ENCODE data around the gene CALML5.

CALML5 gene

DNA sequence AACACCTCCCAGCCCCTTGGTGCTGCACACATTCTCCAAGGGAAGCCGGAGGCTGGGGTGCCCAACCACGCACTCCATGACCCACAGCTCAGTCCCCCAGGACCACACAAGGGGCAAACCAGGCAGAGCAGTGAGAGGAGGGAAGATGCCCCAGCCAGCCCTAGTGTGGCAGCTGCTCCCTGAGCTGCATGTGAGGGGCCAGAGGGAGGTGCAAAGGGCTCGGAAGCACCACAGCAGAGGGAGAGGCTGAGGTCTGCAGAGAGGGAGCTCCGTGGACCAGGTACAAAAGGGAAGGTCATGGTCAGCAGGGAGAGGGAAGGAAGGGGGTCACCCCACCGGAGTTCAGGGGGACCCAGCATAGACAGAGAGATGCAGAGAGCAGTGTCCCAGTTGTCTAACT, 1.5 kb upstream of the CALML5 start:
- no peak for DNase-seq (ENCODE audit: low read depth)

- DNase-seq (ENCODE audit: low read depth) = no peak
These were observed 846 bp upstream of the CALML5 start for GRCh38 chr10:5500162-5500670.

- no peak for DNase-seq (ENCODE audit: low read depth)
These were observed 428 bp downstream of the CALML5 start for GRCh38 chr10:5498791-5499492.

DNA sequence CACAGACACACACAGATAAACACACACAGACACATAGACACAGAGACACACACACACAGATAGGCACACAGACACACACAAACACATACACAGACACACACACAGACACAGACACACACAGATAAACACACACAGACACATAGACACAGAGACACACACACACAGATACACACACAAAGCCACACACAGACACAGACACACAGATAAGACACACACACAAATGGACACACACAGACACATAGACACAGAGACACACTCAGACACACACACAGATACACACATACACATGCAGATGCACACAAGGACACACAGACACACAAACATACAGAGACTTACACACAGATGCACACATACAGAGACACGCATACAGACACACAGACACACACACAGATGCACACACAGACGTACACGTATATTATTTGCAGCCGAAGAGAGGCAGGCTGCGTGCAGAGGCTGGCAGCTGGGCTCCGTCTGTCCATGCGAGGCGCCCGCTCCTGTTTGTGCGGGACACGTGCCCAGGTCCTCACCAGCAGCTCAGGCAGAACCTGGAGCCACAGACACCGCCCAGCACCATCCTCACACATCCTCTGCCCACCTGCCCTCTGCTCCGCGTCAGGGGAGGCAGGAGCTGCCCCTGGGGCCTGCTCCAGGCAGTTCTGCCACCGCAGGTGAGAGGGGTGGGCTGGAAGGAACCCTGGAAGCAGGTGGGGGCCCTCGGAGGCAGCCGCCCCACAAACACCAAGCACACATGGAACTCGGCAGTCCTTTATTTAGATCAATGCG, 1.2 kb downstream of the CALML5 start:
- DNase-seq (ENCODE audit: low read depth) = no peak

DNA sequence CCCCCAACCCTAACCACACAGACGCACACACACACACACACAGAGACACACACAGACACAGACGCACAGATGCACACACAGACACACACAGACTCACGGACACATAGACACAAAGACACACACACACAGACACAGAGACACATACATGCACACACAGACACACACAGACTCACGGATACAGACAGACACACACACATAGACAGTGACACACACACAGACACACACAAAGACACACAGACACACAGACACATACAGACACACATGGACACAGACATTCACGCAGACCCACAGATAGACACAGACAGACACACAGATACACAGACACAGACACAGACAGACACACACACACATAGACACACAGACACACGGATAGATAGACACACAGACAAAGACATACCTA, 2.1 kb downstream of the CALML5 start:
- no peak for DNase-seq (ENCODE audit: low read depth)

- DNase-seq (ENCODE audit: low read depth) = no peak
These were observed 2.8 kb downstream of the CALML5 start for GRCh38 chr10:5496261-5497250.

GRCh38 chr10:5494611-5495010, 4.8 kb downstream of the CALML5 start:
- no peak for DNase-seq (ENCODE audit: low read depth)

DNA sequence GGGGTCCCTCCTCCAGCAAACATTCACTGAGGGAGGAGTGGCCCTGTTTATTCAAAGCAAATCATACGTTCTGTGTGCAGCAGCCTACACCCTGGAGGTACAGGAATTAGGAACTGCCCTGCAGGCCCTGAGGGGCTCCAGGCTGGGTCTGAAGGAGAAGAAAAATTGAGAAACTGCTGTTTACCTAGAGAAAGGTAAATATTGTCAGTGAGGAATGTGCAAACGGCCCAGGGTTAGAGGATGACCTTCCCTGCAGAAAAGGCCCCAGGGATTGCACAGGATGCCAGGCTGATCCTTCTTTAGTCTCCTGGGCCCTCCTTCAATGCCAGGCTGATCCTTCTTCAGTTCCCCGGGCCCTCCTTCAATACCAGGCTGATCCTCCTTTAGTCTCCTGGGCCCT, 5.7 kb downstream of the CALML5 start:
- no peak for DNase-seq (ENCODE audit: low read depth)

DNA sequence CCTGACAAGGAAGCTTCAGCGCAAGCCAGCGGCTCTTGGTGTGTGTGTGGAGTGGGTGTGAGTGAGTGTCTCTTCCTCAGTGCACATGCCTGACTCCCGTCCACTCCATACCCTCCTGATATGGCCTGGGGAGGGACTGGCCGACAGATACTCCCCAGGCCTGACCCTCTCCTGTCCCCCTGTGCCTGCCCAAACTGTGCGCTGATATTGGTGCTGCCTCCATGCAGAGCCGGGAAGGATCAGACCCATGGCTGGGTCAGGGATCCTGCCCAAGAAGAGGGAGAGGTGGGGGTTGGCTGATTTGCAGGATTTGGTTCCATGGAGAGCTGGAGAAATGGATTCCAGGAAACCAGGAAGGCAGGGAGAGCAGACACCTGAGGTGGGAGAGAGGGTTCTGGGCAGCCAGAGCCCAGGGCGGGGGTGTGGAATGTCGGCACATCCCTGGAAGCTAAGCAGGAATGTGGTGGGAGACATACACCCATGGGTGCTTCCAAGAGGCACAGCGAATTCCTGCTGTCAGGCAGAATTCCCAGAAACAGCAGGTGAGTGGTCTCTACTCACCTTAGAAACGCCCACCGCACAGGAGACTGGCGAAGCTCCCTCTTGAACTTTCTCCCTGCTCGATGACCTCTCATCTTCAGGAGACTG, 6.3 kb downstream of the CALML5 start:
- DNase-seq (ENCODE audit: low read depth) = no peak

- no peak for DNase-seq (ENCODE audit: low read depth)
These were observed 7.0 kb downstream of the CALML5 start for GRCh38 chr10:5492322-5492855.

DNA sequence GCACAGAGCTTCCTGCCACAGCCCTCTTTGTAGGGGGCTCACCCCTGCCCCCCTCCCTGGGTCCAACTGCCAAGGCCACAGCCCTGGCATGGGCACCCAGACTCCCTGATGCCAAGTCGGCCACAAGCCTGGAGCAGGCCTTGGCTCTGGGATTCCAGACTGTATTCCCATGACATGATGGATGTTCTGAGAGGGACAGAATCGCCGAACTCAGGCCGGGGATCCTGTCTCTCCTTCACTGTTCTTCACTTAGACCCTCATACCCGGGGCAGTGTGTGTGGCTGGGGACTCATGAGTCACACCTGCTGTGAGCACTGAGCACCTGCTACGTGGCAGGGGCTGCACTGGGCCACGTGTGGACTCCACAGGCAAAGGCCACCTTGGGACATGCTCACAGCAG, 7.9 kb downstream of the CALML5 start:
- DNase-seq (ENCODE audit: low read depth) = no peak

GRCh38 chr10:5490698-5491464, 8.5 kb downstream of the CALML5 start:
- DNase-seq (ENCODE audit: low read depth) = no peak

- DNase-seq (ENCODE audit: low read depth) = no peak
These were observed 9.3 kb downstream of the CALML5 start for GRCh38 chr10:5490032-5490431.

GRCh38 chr10:5488272-5489161, 10.9 kb downstream of the CALML5 start:
- DNase-seq (ENCODE audit: low read depth) = no peak

DNA sequence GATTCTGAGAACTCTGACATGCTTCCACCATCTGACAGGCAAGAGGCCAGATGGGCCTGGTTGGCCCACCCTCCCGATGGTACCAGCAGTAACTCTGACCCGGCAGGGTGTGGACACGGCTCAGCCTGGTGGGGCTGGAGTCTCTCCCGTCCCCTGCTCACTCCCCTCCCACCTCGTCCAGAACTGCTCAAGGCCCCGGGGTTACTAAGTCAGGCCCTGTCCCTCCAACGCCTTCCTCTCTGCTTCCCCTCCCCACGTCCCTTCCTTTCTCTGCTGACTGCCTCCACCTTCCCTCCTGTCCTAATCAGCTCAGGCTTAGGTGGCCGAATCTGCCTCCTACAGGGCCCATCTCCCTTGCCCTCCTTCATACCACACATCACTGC, 12.5 kb downstream of the CALML5 start:
- no peak for DNase-seq (ENCODE audit: low read depth)

DNA sequence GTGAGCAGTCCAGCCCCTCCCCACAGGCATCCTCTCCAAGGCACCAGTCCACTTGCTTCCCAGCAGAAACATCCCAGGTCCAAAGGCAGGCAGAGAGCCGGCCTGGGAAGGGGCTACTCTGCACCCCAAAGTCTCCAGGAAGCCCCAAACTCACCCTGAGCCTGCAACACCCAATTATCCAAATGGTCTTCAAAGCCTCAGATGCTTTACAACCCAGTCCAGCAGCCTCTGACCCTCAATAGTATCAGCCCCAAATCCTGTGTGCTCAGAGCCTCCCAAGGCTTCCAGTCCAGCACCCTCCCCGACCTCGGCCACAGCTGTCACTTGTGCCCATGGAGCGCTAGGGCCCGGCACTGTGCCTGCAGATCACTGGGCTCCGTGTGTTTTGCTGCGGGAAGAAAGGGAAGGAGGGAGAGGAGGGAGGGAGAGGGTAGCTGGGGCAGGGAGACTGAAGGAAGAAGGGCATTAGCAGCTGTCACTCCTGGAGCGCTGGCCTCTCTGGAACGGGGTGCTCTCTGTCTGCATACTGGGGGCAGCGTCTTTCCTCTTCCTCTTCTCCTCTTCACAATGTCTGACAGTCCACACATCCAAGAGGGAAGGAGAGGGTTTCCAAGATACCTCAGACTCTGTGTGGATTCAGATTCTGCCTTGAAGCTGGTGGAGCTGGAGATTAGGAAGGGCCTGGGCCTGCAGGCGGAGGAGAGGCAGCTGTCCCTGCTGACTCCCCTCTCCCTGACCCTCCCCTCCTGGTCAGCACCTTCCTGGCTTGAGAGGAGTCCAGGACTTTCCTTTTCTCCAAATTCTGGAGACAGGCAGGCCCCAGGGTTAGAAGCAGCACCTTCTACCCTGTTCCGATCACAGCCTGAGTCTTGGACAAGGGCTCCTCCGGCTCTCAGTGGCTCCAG, 13.2 kb downstream of the CALML5 start:
- DNase-seq (ENCODE audit: low read depth) = no peak

GRCh38 chr10:5485290-5485689, 14.1 kb downstream of the CALML5 start:
- DNase-seq (ENCODE audit: low read depth) = no peak

DNA sequence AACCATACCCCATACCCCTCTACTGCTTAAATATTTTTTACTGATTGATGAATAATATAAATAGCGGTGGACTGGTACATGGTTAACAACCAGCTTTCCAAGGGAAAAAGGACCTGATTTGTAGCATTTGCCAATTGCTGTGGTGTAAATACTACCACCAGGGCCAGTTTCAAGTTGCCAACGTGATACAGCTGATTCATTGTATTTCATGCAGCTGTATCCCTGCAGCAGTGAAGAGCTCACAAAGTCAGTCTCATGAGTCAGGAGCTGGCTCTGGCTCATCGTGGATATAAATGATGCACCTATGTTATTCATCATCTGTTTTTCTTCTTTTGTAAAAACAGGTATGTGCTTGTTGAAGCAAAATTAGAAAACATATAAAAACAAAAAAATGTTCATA, 15.2 kb downstream of the CALML5 start:
- DNase-seq (ENCODE audit: low read depth) = no peak

DNA sequence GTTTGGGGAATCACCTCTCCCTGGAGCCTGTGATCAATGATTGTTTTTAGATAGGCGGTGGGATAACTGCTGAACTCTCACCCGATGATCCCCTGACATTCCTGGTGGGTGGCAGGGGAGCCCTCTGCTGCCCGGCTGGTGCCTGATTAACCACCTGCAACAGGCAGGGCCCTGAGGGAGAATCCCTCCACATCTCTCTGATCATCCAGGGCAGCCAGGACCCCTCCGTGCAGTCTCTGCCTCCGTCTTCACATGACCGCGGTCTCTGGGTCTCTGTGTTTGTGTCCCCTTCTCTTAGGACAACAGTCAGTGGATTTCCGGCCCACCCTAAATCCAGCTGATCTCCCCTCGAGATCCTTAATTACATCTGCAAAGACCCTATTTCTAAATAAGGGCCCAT, 17.4 kb downstream of the CALML5 start:
- DNase-seq (ENCODE audit: low read depth) = no peak
